Fibroblast of peridontal ligament (primary cell): ENCODE measurements around the gene TEX13D.
"Not testable (repeated sequence)": the region's sequence is repeated elsewhere in the genome, so short reads cannot be mapped to it uniquely, and the experiment has no call there.

ENCODE experiments used
- DNase-seq: peaks from one replicate; pipeline ENCODE4 v3.0.0-alpha.2; 2010; ENCODE audit errors: extremely low read depth

TEX13D gene

GRCh38 chrX:124332481-124333424, at the start of gene TEX13D:
Gene TEX13D (plus strand): TSS chrX:124332660. CDS start chrX:124332918, 258 bp downstream.
- DNase-seq, result no peak

GRCh38 chrX:124289443-124289842, 43.0 kb upstream of the TEX13D start:
- DNase-seq, result no peak

- no peak for DNase-seq
Measured at GRCh38 chrX:124293810-124294209, 38.6 kb upstream of the TEX13D start.

- not testable (repeated sequence) for DNase-seq
Measured at GRCh38 chrX:124299323-124299722, 33.1 kb upstream of the TEX13D start.

GRCh38 chrX:124300405-124300804, 32.1 kb upstream of the TEX13D start:
- DNase-seq, result no peak

GRCh38 chrX:124307253-124307907, 25.1 kb upstream of the TEX13D start:
- no peak for DNase-seq

GRCh38 chrX:124325732-124326131, 6.7 kb upstream of the TEX13D start:
- DNase-seq, result no peak

- no peak for DNase-seq
Measured at GRCh38 chrX:124328765-124329164, 3.7 kb upstream of the TEX13D start.

- DNase-seq, result no peak
Measured at GRCh38 chrX:124333862-124334261, 1.4 kb downstream of the TEX13D start.

GRCh38 chrX:124334555-124334954, 2.1 kb downstream of the TEX13D start:
- DNase-seq, result not testable (repeated sequence)

GRCh38 chrX:124335598-124335997, 3.1 kb downstream of the TEX13D start:
- no peak for DNase-seq

GRCh38 chrX:124337916-124338315, 5.5 kb downstream of the TEX13D start:
- no peak for DNase-seq

GRCh38 chrX:124338733-124339514, 6.5 kb downstream of the TEX13D start:
- no peak for DNase-seq

GRCh38 chrX:124341396-124342132, 9.1 kb downstream of the TEX13D start:
- no peak for DNase-seq

GRCh38 chrX:124342174-124342867, 9.9 kb downstream of the TEX13D start:
- no peak for DNase-seq

- DNase-seq, result no peak
Measured at GRCh38 chrX:124343016-124343415, 10.6 kb downstream of the TEX13D start.

- no peak for DNase-seq
Measured at GRCh38 chrX:124344246-124344645, 11.8 kb downstream of the TEX13D start.

- DNase-seq, result no peak
Measured at GRCh38 chrX:124346117-124346876, 13.8 kb downstream of the TEX13D start, which contains the start of gene SH2D1A. Gene SH2D1A (plus strand): TSS chrX:124346563. CDS start chrX:124346643, 80 bp downstream.

GRCh38 chrX:124346877-124347241, 14.4 kb downstream of the TEX13D start:
- no peak for DNase-seq

GRCh38 chrX:124347242-124347641, 14.8 kb downstream of the TEX13D start:
- DNase-seq, result no peak
